ENCODE data around the gene IFNL1. TPM values are rescaled to one million over a fixed set of nuclear protein-coding genes. Genes with fewer than 3 reads are reported as not detected.

Gene IFNL1
- total and polyA plus RNA-seq, 2 donors from 2014 or later, result not detected

DNA sequence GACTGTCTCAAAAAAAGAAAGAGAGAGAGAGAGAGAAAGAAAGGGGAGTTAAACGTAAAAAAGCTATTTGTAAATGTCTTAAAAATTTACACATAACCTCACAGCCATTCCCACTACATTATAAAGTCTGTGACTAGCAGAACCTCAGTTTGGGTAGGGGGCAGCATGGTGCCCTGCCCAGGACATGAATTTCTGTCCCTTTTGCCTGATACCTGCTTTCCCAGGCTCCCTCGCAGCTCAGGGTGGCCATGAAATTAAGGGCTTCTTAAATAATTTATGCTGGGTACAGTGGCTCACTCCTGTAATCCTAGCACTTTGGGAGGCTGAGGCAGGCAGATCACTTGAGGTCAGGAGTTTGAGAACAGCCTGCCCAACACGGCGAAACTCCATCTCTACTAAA lies 4.8 kb downstream of the IFNL1 start:
- DNase-seq, result no peak
- no peak overlapping the region for H3K9ac ChIP-seq (ENCODE audit: low read length in 3 of 3)
- H3K4me1 ChIP-seq (ENCODE audit: control insufficient read depth in 2 of 3, insufficient read depth in 2 of 3, low read depth in 1 of 3, low read length in 3 of 3), result no peaks in the 10 kb centered on the region
- no peak for FAIRE-seq
- no peak overlapping the region for H3K27ac ChIP-seq (ENCODE audit: low read depth in 2 of 2, low read length in 2 of 2)
- intact Hi-C loops (cut with DNase I), result no loop called here
- H3K36me3 ChIP-seq (ENCODE audit: control insufficient read depth in 2 of 3, insufficient read depth in 3 of 3, low read length in 3 of 3), result no peaks in the 10 kb centered on the region
- H3K4me3 ChIP-seq (ENCODE audit: low read length in 3 of 3), result no peak overlapping the region
- H3K27me3 ChIP-seq (ENCODE audit: control insufficient read depth, insufficient read depth, low read length), result peaks cover 18% of the 10 kb centered on the region
- no peaks in the 10 kb centered on the region for H3K9me3 ChIP-seq (ENCODE audit: control insufficient read depth in 2 of 3, insufficient read depth in 1 of 3, low read length in 3 of 3)
- TF ChIP-seq, protein P1, sequence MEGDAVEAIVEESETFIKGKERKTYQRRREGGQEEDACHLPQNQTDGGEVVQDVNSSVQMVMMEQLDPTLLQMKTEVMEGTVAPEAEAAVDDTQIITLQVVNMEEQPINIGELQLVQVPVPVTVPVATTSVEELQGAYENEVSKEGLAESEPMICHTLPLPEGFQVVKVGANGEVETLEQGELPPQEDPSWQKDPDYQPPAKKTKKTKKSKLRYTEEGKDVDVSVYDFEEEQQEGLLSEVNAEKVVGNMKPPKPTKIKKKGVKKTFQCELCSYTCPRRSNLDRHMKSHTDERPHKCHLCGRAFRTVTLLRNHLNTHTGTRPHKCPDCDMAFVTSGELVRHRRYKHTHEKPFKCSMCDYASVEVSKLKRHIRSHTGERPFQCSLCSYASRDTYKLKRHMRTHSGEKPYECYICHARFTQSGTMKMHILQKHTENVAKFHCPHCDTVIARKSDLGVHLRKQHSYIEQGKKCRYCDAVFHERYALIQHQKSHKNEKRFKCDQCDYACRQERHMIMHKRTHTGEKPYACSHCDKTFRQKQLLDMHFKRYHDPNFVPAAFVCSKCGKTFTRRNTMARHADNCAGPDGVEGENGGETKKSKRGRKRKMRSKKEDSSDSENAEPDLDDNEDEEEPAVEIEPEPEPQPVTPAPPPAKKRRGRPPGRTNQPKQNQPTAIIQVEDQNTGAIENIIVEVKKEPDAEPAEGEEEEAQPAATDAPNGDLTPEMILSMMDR (IDR thresholded peaks at IDR 0.05; ENCODE audit: borderline replicate concordance, extremely low read depth, insufficient read depth), result no peak

- TF ChIP-seq, protein P1 (IDR thresholded peaks at IDR 0.05; ENCODE audit: borderline replicate concordance, extremely low read depth, insufficient read depth), result no peak
- DNase-seq (no peak), FAIRE-seq (no peak)
- Histone ChIP-seq H3K36me3 (ENCODE audit: control insufficient read depth in 2 of 3, insufficient read depth in 3 of 3, low read length in 3 of 3) (no peaks in the 10 kb centered on the region), H3K9ac (ENCODE audit: low read length in 3 of 3) (no peak overlapping the region), H3K9me3 (ENCODE audit: control insufficient read depth in 2 of 3, insufficient read depth in 1 of 3, low read length in 3 of 3) (no peaks in the 10 kb centered on the region), H3K4me3 (ENCODE audit: low read length in 3 of 3) (no peak overlapping the region), H3K27ac (ENCODE audit: low read depth in 2 of 2, low read length in 2 of 2) (no peak overlapping the region), H3K27me3 (ENCODE audit: control insufficient read depth, insufficient read depth, low read length) (peaks cover 23% of the 10 kb centered on the region), H3K4me1 (ENCODE audit: control insufficient read depth in 2 of 3, insufficient read depth in 2 of 3, low read depth in 1 of 3, low read length in 3 of 3) (no peaks in the 10 kb centered on the region)
- intact Hi-C loops (cut with DNase I), result no loop called here
Observed at GRCh38 chr19:39301562-39301961, 5.4 kb downstream of the IFNL1 start.

DNA sequence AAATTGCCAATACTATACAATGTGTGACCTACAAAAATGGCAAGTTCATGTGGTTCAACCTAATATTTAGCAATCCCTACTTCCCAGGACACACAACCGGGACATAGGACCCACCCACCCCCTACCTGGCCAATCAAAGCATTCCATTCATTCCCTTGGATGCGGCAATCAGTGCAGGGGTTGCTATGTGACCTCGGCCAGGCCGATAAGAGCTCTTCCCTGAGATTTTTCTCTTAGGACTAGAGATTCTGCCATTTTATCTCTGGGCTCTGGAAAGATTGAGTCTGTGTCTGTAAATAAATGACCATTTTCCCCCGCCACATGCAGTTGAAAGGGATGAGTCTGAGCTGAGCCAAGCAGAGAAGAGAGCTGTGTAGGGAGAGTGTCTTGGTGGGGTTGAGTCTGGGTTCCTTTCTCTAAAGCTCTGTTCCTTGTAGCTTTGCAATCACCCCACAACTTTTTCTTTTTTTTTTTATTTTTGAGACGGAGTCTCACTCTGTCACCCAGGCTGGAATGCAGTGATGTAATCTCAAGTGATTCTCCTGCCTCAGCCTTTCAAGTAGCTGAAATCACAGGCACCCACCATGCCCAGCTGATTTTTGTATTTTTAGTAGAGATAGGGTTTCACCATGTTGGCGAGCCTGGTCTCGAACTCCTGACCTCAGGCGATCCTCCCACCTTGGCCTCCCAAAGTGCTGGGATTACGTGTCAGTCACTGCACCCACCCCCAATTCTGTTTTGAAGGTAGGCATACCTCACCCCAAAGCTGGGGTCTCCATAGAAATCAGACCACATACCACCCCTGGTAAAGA lies 7.4 kb downstream of the IFNL1 start:
- Histone ChIP-seq H3K9me3 (ENCODE audit: control insufficient read depth in 2 of 3, insufficient read depth in 1 of 3, low read length in 3 of 3) (no peaks in the 10 kb centered on the region), H3K4me1 (ENCODE audit: control insufficient read depth in 2 of 3, insufficient read depth in 2 of 3, low read depth in 1 of 3, low read length in 3 of 3) (peaks cover 0 to 2% (median 0%) of the 10 kb centered on the region in 3 donors), H3K27me3 (ENCODE audit: control insufficient read depth, insufficient read depth, low read length) (peaks cover 29% of the 10 kb centered on the region), H3K27ac (ENCODE audit: low read depth in 2 of 2, low read length in 2 of 2) (no peak overlapping the region), H3K36me3 (ENCODE audit: control insufficient read depth in 2 of 3, insufficient read depth in 3 of 3, low read length in 3 of 3) (no peaks in the 10 kb centered on the region), H3K4me3 (ENCODE audit: low read length in 3 of 3) (no peak overlapping the region), H3K9ac (ENCODE audit: low read length in 3 of 3) (no peak overlapping the region)
- no peak for FAIRE-seq
- intact Hi-C loops (cut with DNase I), result no loop called here
- TF ChIP-seq, protein P1 (IDR thresholded peaks at IDR 0.05; ENCODE audit: borderline replicate concordance, extremely low read depth, insufficient read depth), result no peak
- no peak for DNase-seq
